Measurements from ENCODE around the gene SYT13. TPM values are rescaled to one million over a fixed set of nuclear protein-coding genes. Genes with fewer than 3 reads are reported as not detected.

Gene SYT13
- total and polyA plus RNA-seq, 2 experiments from 2014 or later = 1.7 to 11.5 TPM

- no peak overlapping the region for H3K4me3 ChIP-seq
- H3K79me2 ChIP-seq = no peaks in the 10 kb centered on the region
- peaks cover 6% of the 10 kb centered on the region for H3K27me3 ChIP-seq
- H4K20me1 ChIP-seq (ENCODE audit: insufficient read depth, poor library complexity, severe bottlenecking) = no peaks in the 10 kb centered on the region
- WGBS (ENCODE audit: low lambda C conversion rate, missing lambda C conversion rate) = 83% methylated on average over 4 of the region's 4 CpGs
- no peaks in the 10 kb centered on the region for H3K9me3 ChIP-seq (ENCODE audit: low read depth)
- no peaks in the 10 kb centered on the region for H3K9me2 ChIP-seq (replicated peaks; ENCODE audit: insufficient read depth)
- H3K4me1 ChIP-seq (ENCODE audit: insufficient read depth) = no peaks in the 10 kb centered on the region
- H2AFZ ChIP-seq = no peak overlapping the region
- no peaks in the 10 kb centered on the region for H3K36me3 ChIP-seq (replicated peaks; ENCODE audit: insufficient read depth, low read depth)
- no peak for TF ChIP-seq CTCF (IDR thresholded peaks at IDR 0.05; ENCODE audit: poor library complexity)
- TF ChIP-seq EZH2 (IDR thresholded peaks at IDR 0.05; ENCODE audit: borderline replicate concordance) = no peak
- no peak for TF ChIP-seq EZH2phosphoT487 (IDR thresholded peaks at IDR 0.05; ENCODE audit: low read depth, severe bottlenecking, unreplicated experiment)
- H3K27ac ChIP-seq = no peak overlapping the region
- H3K4me2 ChIP-seq = no peak overlapping the region
- no peak for DNase-seq (ENCODE audit: low spot score)
Measured at GRCh38 chr11:45274206-45274605, 11.9 kb downstream of the SYT13 start.

GRCh38 chr11:45273509-45273908, 12.6 kb downstream of the SYT13 start:
- Histone ChIP-seq H3K27me3 (peaks cover 6% of the 10 kb centered on the region), H4K20me1 (ENCODE audit: insufficient read depth, poor library complexity, severe bottlenecking) (no peaks in the 10 kb centered on the region), H3K4me3 (no peak overlapping the region), H3K4me1 (ENCODE audit: insufficient read depth) (no peaks in the 10 kb centered on the region), H3K9me3 (ENCODE audit: low read depth) (no peaks in the 10 kb centered on the region), H3K36me3 (replicated peaks; ENCODE audit: insufficient read depth, low read depth) (no peaks in the 10 kb centered on the region), H3K79me2 (no peaks in the 10 kb centered on the region), H3K9me2 (replicated peaks; ENCODE audit: insufficient read depth) (no peaks in the 10 kb centered on the region), H3K27ac (no peak overlapping the region), H3K4me2 (no peak overlapping the region), H2AFZ (no peak overlapping the region)
- no peak for DNase-seq (ENCODE audit: low spot score)
- WGBS (ENCODE audit: low lambda C conversion rate, missing lambda C conversion rate) = 89% methylated on average over 5 of the region's 6 CpGs
- TF ChIP-seq EZH2 (IDR thresholded peaks at IDR 0.05; ENCODE audit: borderline replicate concordance) (no peak), EZH2phosphoT487 (IDR thresholded peaks at IDR 0.05; ENCODE audit: low read depth, severe bottlenecking, unreplicated experiment) (no peak), CTCF (IDR thresholded peaks at IDR 0.05; ENCODE audit: poor library complexity) (no peak)

- no peaks in the 10 kb centered on the region for H3K9me3 ChIP-seq (ENCODE audit: low read depth)
- H3K27ac ChIP-seq = no peak overlapping the region
- H3K4me3 ChIP-seq = no peak overlapping the region
- no peaks in the 10 kb centered on the region for H3K36me3 ChIP-seq (replicated peaks; ENCODE audit: insufficient read depth, low read depth)
- H3K27me3 ChIP-seq = peaks cover 6% of the 10 kb centered on the region
- H3K4me2 ChIP-seq = no peak overlapping the region
- no peaks in the 10 kb centered on the region for H3K9me2 ChIP-seq (replicated peaks; ENCODE audit: insufficient read depth)
- H3K79me2 ChIP-seq = no peaks in the 10 kb centered on the region
- no peak for DNase-seq (ENCODE audit: low spot score)
- H3K4me1 ChIP-seq (ENCODE audit: insufficient read depth) = peaks cover 6% of the 10 kb centered on the region
- TF ChIP-seq EZH2phosphoT487 (IDR thresholded peaks at IDR 0.05; ENCODE audit: low read depth, severe bottlenecking, unreplicated experiment) = no peak
- no peak for TF ChIP-seq CTCF (IDR thresholded peaks at IDR 0.05; ENCODE audit: poor library complexity)
- no peak for TF ChIP-seq EZH2 (IDR thresholded peaks at IDR 0.05; ENCODE audit: borderline replicate concordance)
- WGBS (ENCODE audit: low lambda C conversion rate, missing lambda C conversion rate) = 66% methylated on average over 2 of the region's 2 CpGs
- no peaks in the 10 kb centered on the region for H4K20me1 ChIP-seq (ENCODE audit: insufficient read depth, poor library complexity, severe bottlenecking)
- no peak overlapping the region for H2AFZ ChIP-seq
Measured at GRCh38 chr11:45272701-45273100, 13.4 kb downstream of the SYT13 start.
